ENCODE data around the gene INSR.
"Not testable (repeated sequence)": the region's sequence is repeated elsewhere in the genome, so short reads cannot be mapped to it uniquely, and the experiment has no call there.

INSR gene

DNA sequence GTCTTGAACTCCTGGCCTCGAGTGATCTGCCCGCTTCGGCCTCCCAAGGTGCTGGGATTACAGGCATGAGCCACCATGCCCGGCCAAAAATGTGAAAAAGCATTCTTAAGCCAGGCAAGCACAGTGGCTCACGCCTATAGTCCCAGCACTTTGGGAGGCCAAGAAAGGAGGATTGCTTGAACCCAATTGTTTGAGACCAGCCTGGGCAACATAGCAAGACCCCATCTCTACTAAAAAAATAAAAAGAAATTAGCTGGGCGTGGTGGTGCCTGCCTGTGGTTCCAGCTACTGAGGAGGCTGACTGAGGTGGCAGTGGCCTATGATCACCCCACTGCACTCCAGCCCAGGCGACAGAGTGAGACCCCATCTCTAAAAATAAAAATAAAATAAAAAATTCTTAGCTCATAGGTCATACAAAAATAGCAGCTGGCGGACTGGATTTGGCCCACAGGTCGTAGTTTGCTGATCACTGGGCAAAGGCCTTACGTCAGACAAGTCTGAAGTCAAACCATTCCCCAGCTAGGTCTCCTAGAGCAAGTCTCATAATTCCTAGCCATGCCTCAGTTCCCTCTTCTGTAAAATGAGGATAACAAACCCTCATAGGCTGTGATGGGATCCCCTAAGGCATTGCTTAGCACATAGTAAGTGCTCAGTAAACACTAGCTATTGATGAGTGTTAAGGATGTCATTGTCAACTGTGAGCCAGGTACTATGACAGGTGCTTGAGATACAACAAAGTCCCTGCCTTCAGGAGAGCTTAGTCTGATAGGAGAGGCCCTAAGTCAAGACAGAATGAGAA is 36.0 kb downstream of the INSR start:
- DNase-seq (ENCODE audit: low read depth in 2 of 3, low spot score in 2 of 3): no peak

DNA sequence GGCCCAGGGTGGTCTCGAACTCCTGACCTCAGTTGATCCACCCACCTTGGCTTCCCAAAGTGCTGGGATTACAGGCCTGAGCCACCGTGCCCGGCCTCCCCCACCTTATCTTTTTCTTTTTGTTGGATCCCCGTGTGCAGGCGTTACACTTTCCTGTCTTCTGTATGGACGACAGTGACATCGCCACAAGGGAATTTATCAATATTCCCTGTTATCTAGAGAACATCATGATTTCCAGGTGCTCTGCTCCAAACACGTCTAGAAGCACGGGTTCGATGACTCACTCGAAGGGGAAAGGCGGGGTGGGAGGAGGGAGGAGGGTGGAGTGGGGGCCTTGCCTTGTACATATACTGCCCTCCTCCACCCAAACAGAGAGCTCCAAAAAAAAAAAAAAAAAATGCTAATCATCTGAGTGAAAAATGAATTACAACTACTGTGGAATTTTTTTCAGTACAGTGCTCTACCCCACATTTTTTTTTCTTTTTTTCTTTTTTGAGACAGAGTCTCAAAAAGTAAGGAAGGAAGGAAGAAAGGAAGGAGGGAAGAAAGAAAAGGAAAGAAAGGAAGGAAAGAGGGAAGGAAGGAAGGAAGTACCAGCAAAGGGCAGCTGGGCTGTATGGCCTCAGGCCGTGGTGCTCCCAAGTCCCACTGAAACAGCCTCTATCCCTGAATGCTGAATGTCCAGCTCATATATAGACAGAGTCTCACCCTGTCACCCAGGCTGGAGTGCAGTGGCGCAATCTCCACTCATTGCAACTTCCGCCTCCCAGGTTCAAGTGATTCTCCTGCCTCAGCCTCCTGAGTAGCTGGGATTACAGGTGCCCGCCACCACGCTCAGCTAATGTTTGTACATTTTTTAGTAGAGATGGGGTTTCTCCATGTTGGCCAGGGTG is 36.8 kb downstream of the INSR start:
- no peak for DNase-seq (ENCODE audit: low read depth in 2 of 3, low spot score in 2 of 3)

DNA sequence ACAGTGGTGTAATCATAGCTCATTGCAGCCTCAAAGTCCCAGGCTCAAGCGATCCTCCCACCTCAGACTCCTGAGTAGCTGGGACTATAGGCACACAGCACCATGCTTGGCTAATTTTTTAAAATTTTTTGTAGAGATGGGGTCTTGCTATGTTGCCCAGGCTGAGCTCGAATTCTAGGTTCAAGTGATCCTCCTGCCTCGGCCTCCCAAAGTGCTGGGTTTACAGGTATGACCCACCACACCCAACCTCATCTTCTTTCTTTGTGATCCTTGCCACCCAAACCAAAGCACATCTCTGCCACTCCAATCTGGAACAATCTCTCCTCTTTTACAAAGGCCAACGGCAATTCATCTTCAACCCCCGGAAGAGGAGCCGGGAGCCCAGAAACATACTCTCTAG is 38.6 kb downstream of the INSR start:
- DNase-seq (ENCODE audit: low read depth in 2 of 3, low spot score in 2 of 3): no peak

DNA sequence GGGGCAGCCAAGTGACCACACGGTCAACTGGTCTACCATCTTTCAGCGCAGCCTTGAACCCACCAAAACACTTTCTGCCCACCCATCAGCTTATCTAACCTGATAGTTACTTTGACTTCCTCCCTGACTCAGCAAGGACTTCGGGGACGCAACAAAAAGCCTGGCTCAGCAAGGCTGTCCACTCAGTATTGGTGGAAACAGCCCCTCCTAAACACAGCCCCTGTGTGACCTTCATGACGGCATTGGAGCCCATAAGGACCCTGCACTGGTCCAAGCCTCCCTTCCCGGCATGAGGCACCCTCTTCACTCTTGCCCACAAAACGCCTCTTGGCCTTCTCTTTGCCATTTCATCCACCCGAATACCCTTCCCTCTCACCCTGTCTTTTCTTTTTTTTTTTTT is 39.1 kb downstream of the INSR start:
- DNase-seq (ENCODE audit: low read depth in 2 of 3, low spot score in 2 of 3): no peak

DNA sequence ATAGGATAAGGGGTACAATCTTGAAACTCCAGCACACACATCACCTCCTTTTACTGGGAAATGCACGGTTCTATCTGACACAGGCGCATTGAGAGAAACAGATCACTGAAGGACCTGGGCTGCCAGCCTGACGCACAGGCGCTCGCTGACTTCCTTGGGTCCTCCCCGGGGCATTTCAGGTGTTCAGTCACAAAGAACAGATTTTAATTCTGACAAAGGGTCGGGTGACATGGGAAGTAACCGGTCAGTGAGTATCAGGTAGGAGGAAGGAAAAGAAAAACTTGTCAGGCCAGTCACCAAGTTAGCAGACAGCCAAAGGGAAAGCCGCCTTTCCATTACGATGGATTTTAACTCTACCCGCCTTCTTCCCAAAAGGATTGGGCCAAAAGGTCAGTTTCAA is 39.6 kb downstream of the INSR start:
- no peak for DNase-seq (ENCODE audit: low read depth in 2 of 3, low spot score in 2 of 3)

DNA sequence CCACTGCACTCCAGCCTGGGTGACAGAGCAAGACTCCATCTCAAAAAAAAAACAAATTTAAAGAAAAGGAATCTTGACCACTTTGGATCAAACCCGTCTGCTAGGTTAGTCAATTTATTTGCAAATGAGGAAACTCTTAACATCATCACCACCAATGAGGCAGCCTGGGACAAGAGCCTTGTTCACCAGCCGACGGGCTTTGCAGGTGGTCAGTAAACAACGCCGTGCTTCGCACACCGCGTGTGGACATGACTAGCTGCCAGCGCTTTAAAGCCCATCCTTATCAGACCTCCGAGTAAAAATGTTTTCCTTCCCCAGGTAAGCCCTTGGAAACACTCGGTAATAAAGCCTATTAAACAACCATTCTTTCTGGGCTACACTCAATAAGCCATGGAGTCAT is 41.9 kb downstream of the INSR start:
- no peak for DNase-seq (ENCODE audit: low read depth in 2 of 3, low spot score in 2 of 3)

DNA sequence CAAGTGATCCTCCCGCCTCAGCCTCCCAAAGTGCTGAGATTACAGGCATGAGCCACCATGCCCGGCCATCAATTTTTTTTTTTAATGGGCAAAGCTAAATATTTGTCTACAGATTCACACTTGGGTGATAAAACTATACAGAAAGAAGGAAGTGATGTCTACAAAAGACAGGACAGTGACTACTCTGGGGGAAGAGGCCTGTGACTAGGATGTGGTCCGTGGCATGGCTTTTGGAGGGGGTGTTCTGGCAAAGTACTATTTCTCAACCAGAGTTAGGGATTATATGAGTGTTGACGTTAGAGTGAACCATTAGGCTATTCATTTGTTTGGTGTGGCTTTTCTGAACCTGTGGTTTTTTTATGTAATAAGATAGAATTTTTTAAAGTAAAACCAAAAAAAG is 42.7 kb downstream of the INSR start:
- no peak for DNase-seq (ENCODE audit: low read depth in 2 of 3, low spot score in 2 of 3)

DNA sequence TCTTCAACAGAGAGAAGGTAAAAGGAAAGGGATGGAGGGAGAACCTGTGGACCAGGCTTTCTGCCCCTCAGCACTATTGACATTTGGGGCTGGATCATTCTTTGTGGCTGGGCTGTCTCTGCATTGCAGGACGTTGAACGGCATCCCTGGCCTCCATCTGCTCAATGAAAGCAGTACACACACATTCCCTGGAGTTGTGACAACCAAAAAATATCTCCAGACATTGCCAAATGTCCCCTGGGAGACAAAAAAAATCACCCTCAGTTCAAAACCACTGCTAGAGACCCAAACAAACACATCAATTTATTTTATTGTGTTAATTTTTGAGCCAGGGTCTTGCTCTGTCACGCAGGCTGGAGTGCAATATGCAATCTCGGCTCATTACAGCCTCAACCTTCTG is 43.3 kb downstream of the INSR start:
- DNase-seq (ENCODE audit: low read depth in 2 of 3, low spot score in 2 of 3): no peak

DNA sequence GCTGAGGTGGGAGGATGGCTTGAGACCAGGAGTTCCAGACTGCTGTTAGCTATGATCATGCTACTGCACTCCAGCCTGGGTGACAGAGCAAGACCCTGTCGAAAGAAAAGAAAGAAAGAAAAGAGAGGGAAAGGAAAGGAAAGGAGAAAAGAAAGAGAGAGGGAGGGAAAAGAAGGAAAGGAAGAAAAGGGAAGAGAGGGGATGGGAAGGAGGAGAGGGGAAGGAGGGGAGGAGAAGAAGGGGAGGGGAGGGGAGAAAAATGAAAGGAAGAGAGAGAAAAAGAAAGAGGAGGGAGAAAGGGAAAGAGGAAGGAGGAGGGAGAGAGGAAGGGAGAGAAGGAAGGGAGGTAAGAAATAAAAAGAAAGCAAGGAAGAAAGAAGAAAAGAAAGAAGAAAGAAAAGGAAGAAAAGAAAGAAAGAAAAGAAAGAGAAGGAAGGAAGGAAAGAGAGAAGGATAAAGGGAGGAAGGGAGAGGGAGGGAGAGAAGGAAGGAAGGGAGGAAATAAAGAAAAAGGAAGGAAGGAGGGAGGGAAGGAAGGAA is 44.1 kb downstream of the INSR start:
- DNase-seq (ENCODE audit: low read depth in 2 of 3, low spot score in 2 of 3): no peak

DNA sequence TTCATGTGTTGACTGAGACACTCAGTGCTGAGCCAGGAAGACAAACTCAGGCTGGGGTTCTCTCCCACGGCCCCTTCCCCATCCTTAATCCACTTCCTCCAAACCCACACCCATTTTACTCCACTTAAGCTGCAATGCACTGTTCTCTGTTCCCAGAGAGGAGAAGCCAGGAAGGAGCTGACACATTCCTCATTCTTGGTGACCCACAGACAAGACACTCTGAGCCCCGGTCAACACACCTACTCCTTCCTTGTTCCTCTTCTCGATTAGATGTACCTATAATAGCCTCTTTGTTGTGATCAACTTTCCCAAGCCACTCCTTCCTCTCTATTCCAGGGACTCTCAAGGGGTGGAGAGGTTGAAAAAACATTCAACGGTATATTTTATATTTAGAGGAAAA is 47.1 kb downstream of the INSR start:
- DNase-seq (ENCODE audit: low read depth in 2 of 3, low spot score in 2 of 3): no peak

DNA sequence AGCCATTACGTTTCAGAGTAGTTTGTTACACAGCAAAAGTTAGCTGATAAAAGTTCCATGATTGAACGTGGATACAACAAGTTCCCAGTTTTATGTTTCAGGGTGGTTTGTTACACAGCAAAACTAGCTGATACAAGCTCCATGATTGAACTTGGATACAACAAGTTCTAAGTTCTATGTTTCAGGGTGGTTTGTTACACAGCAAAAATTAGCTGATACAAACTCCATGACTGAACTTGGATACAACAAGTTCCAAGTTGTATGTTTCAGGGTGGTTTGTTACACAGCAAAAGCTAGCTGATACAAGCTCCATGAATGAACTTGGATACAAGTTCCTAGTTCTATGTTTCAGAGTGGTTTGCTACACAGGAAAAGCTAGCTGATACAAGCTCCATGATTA is 47.6 kb downstream of the INSR start:
- DNase-seq (ENCODE audit: low read depth in 2 of 3, low spot score in 2 of 3): no peak

DNA sequence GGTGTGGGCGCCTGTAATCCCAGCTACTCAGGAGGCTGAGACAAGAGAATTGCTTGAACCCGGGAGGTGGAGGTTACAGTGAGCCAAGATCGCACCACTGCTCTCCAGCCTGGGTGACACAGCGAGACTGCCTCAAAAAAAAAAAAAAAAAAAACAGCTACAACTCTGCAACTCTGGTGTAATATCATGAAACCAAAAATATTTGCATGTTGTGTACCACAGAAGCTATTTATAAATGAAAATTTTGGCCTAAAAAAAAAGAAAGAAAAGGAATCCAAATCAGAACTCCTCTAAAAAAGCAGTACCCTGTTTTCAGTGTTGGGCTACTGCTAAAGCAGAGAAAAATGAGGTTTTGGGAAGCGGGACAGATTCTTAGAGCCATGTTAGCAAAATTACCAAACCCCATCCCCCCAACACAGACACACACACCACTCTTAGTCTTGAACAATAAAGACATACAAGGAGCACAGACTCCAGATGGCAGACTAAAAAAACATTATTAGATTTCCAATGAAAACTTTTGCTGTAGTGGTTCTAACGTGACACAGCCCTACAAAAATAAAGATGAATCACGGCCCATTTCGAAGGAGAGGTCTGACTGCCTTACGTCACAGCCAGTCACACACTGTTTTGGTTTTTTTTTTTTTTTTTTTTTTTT is 51.5 kb downstream of the INSR start:
- no peak for DNase-seq (ENCODE audit: low read depth in 2 of 3, low spot score in 2 of 3)

DNA sequence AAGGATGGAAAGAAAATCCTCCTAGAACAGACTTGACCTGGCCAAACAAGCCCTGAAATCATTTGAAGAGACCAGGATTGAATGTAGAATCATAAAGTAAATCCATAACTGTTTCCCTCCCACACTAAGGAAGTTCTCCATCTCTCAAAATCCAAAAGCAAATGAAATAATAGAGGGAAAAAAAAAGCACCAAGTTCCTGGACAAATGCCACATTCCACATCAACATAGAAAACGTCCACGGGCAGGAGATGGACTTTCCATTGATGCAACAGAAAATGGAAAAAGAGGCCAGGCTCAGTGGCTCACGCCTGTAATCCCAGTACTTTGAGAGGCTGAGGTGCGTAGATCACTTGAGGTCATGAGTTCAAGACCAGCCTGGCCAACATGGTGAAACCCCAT is 56.2 kb downstream of the INSR start:
- DNase-seq (ENCODE audit: low read depth in 2 of 3, low spot score in 2 of 3): no peak

DNA sequence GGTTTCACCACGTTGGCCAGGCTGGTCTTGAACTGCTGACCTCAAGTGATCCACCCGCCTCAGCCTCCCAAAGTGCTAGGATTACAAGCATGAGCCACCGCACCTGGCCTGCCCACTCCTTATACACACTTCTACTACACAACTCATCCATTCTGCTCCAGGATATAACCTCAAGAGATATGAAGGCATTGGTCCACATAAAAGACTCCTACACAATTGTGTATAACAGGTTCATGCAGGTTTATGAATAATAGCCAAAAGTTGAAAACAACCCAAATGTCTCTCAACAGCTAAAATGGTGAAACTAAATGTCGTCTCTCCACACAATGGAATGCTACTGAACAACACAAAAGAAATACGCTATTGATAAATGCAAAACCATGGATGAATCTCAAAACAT is 58.1 kb downstream of the INSR start:
- no peak for DNase-seq (ENCODE audit: low read depth in 2 of 3, low spot score in 2 of 3)

DNA sequence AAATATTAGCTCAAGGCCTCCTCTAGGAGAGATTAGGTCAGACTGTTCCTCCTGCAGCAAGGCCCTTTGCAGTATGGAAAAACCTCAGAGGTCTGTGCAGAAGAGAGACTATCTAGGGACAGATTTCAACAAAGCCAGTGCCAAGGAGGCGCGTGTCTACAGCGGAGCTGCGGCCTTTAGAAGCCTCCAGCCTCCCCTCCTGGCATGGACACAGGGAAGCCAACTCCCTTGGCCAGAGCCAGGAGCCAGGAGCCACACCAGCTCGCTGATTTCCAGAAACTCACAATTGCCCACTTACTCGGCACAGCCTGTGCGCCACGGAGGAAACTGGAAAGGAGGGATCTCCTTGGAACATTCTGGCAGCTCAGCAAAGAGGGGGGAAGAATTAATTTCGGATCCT is 63.4 kb downstream of the INSR start:
- no peak for DNase-seq (ENCODE audit: low read depth in 2 of 3, low spot score in 2 of 3)

DNA sequence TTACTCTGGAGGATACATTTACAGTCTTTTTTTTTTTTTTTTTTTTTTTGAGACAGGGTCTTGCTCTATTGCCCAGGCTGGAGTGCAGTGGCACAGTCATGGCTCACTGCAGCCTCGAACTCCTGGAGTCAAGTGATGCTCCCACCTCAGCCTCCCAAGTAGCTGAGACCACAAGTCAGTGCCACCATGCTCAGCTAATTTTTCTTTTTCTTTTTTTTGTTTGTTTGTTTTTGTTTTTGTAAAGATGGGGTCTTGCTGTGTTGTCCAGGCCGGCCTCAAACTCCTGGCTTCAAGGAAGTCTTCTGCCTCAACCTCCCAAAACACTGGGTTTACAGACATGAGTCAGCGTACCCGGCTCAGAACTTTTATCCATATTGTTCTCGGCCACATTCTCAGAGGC is 64.5 kb downstream of the INSR start:
- DNase-seq (ENCODE audit: low read depth in 2 of 3, low spot score in 2 of 3): no peak

DNA sequence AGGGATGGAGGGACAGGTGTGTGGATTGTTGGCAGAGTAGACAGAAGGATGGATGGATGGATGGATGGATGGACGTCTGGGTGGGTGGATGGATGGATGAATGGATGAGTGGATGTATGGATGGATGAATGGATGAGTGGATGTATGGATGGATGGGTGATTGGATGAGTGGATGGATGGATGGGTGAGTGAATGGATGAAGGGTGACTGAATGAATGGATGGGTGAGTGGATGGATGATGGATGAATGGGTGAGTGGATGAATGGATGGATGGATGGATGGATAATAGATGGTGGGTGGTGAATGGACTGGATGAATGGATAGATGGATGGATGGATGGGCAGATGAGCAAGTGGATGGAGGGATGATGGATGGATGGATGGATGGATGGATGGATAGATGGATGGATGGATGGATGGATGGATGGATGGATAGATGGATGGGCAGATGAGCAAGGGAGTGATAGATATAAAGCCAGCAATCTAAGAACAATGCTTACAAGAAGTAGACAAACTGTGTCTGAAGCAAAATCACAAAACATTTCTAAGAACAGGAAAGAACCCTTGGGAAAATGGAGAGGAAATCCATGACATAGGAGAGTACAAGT is 65.2 kb downstream of the INSR start:
- DNase-seq (ENCODE audit: low read depth in 2 of 3, low spot score in 2 of 3): no peak

DNA sequence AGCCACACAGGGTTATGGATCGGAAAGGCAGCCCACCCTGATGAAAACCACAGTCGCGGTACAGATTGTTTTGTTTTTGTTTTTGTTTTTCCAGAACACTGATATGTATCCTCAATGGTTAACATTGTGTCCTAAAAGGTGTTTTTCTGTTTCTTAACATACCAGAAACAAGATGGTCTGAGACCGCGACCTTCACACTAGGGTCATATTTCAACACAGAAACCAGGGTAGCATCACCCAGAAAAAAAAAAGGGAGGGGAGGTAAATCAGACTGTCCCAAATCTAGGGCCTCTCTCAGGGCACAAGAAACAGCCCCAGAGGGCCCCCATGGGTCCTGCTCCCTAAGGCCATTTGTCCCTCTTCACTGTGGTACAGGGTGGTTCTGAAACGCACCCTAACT is 66.5 kb downstream of the INSR start:
- DNase-seq (ENCODE audit: low read depth in 2 of 3, low spot score in 2 of 3): no peak

DNA sequence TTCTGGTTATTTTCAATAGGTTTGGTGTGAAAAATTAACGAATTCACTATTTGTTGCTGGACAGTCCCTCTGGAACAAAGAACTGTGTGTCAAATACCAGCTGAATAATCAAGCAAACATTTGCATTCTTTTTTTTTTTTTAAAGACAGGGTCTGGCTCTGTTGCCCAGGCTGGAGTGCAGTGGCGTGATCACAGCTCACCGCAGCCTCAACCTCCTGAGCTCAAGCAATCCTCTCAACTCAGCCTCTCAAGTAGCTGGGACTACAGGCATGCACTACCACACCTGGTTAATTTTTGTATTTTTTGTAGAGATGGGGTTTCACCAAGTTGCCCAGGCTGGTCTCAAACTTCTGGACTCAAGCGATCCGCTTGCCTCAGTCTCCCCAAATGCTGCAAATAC is 67.1 kb downstream of the INSR start:
- not testable (repeated sequence) for DNase-seq (ENCODE audit: low read depth in 2 of 3, low spot score in 2 of 3)

DNA sequence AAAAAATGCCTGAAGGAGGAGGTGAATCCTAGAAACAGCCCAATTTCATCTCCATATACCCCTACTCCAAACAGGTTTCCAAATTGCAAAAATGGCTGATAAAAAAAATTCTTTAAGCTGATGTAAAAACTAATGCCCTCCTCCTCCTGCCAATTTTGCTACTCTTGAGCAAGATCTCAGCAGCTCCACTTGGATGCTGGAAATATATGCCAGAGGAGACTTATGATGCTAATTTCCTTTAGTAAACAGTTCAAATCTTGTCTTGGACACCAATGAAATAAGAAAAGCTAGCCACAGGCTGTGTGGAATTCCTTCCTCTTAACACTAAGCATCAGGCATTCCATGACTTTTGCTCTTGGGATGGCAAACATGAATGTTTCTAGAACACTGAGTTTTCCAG is 67.5 kb downstream of the INSR start:
- no peak for DNase-seq (ENCODE audit: low read depth in 2 of 3, low spot score in 2 of 3)

DNA sequence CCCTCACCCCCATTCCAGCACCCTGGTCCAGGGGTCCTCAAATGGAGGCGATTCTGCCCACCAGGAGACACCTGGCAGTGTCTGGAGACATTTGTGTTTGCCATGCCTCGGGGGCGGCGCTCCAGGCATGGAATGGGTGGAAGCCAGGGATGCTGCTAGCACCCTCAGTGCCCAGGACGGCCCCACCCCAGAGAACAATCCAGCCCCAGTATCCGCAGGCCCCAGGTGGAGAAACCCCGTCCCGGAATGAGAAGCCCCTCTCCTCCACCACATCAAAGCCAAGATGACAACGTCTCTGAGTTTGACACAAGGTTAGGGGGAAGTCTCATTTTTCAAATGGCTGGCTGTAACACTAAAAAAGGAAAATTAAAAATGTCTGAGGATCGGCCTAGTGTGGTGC is 68.5 kb downstream of the INSR start:
- no peak for DNase-seq (ENCODE audit: low read depth in 2 of 3, low spot score in 2 of 3)
